Measurements from ENCODE around the gene VMAC. TPM values are rescaled to one million over a fixed set of nuclear protein-coding genes. Genes with fewer than 3 reads are reported as not detected.

The VMAC gene
- total and polyA plus RNA-seq, 9 of the 15 experiments (the other 6 are each of a cell fraction or from before 2014, with no cell fraction given): 0.03 to 3.4 (median 1.1) TPM

DNA sequence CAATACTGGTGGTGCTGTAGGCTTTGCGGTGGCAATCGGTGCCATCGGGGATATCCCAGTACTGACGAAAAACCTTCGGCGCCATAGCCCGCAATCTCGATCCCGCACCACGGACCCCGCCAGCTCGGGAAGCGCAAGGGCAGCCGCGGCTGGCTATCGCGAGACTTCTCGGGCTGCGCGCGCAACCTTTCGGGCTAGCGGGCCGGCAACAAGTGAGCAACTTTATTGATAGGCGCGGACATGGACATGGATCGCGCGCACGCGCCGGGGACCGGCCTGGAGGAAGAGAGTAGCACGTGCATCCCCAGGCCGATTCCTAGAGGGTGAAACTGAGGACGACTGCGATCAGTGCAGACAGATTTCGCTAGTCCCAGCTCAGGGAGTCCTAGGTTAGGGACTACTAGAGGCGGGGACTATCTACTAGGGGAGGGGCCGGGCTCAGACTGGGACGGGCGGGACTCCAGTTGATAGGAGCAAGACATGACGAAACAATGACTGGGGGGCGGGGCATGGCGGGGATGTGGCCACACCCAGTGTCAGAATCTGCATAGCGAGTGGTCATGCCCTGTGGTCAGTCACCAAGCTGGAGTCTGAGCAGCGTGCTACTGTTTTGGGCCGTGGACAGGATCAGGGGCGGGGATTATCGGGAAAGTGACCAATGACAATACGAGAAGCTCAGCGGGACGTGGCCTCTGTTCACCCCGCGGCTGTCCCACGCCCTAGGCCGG lies 884 bp upstream of the VMAC start, which contains the start of gene NDUFA11 (continued):
- TF ChIP-seq MAFG (tag; conservative IDR thresholded peaks at IDR 0.05): no peak
- TF ChIP-seq ZNF124 (CRISPR knock-in tag; IDR thresholded peaks at IDR 0.05): no peak
- peak; percentile 2; the same call in 1 of the 2 replicates for TF ChIP-seq GABPA (tag; conservative IDR thresholded peaks at IDR 0.05; ENCODE audit: low read depth)
- no peak for TF ChIP-seq ILK (tag; IDR thresholded peaks at IDR 0.05; ENCODE audit: borderline replicate concordance, low read depth)
- no peak for TF ChIP-seq ZNF41 (CRISPR knock-in tag; conservative IDR thresholded peaks at IDR 0.05)
- no peak for TF ChIP-seq HMG20A (CRISPR knock-in tag; conservative IDR thresholded peaks at IDR 0.05)
- TF ChIP-seq CAMTA2 (CRISPR knock-in tag; conservative IDR thresholded peaks at IDR 0.05): no peak
- TF ChIP-seq, protein P1, sequence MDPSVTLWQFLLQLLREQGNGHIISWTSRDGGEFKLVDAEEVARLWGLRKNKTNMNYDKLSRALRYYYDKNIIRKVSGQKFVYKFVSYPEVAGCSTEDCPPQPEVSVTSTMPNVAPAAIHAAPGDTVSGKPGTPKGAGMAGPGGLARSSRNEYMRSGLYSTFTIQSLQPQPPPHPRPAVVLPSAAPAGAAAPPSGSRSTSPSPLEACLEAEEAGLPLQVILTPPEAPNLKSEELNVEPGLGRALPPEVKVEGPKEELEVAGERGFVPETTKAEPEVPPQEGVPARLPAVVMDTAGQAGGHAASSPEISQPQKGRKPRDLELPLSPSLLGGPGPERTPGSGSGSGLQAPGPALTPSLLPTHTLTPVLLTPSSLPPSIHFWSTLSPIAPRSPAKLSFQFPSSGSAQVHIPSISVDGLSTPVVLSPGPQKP (CRISPR knock-in tag; IDR thresholded peaks at IDR 0.05): no peak
- TF ChIP-seq SRSF3 (IDR thresholded peaks at IDR 0.05; ENCODE audit: insufficient read depth, low read length): no peak
- TF ChIP-seq ZNF696 (CRISPR knock-in tag; conservative IDR thresholded peaks at IDR 0.05): no peak
- TF ChIP-seq, protein P2, sequence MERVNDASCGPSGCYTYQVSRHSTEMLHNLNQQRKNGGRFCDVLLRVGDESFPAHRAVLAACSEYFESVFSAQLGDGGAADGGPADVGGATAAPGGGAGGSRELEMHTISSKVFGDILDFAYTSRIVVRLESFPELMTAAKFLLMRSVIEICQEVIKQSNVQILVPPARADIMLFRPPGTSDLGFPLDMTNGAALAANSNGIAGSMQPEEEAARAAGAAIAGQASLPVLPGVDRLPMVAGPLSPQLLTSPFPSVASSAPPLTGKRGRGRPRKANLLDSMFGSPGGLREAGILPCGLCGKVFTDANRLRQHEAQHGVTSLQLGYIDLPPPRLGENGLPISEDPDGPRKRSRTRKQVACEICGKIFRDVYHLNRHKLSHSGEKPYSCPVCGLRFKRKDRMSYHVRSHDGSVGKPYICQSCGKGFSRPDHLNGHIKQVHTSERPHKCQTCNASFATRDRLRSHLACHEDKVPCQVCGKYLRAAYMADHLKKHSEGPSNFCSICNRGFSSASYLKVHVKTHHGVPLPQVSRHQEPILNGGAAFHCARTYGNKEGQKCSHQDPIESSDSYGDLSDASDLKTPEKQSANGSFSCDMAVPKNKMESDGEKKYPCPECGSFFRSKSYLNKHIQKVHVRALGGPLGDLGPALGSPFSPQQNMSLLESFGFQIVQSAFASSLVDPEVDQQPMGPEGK (CRISPR knock-in tag; IDR thresholded peaks at IDR 0.05; ENCODE audit: borderline replicate concordance): no peak
- TF ChIP-seq SIRT6 (IDR thresholded peaks at IDR 0.05; ENCODE audit: low read depth, low read length): no peak
- TF ChIP-seq CREBBP (IDR thresholded peaks at IDR 0.05; ENCODE audit: low read depth, low read length): no peak
- TF ChIP-seq ARNT (IDR thresholded peaks at IDR 0.05): peak; percentile 21 to 22; a peak in 2 of 4 replicates
- TF ChIP-seq CHD4 (IDR thresholded peaks at IDR 0.05; ENCODE audit: insufficient read depth, insufficient replicate concordance, low read depth, low read length, poor library complexity, severe bottlenecking): no peak
- TF ChIP-seq, protein P3, sequence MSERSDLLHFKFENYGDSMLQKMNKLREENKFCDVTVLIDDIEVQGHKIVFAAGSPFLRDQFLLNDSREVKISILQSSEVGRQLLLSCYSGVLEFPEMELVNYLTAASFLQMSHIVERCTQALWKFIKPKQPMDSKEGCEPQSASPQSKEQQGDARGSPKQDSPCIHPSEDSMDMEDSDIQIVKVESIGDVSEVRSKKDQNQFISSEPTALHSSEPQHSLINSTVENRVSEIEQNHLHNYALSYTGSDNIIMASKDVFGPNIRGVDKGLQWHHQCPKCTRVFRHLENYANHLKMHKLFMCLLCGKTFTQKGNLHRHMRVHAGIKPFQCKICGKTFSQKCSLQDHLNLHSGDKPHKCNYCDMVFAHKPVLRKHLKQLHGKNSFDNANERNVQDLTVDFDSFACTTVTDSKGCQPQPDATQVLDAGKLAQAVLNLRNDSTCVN (CRISPR knock-in tag; IDR thresholded peaks at IDR 0.05): no peak
- TF ChIP-seq, protein P4, sequence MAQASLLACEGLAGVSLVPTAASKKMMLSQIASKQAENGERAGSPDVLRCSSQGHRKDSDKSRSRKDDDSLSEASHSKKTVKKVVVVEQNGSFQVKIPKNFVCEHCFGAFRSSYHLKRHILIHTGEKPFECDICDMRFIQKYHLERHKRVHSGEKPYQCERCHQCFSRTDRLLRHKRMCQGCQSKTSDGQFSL (CRISPR knock-in tag; IDR thresholded peaks at IDR 0.05): no peak
- TF ChIP-seq, protein P4 (tag; IDR thresholded peaks at IDR 0.05): no peak
- TF ChIP-seq TCF3 (CRISPR knock-in tag; IDR thresholded peaks at IDR 0.05): peak; percentile 29
- TF ChIP-seq NFE2L1 (tag; IDR thresholded peaks at IDR 0.05; ENCODE audit: borderline replicate concordance, low read depth): no peak
- TF ChIP-seq, protein P5, sequence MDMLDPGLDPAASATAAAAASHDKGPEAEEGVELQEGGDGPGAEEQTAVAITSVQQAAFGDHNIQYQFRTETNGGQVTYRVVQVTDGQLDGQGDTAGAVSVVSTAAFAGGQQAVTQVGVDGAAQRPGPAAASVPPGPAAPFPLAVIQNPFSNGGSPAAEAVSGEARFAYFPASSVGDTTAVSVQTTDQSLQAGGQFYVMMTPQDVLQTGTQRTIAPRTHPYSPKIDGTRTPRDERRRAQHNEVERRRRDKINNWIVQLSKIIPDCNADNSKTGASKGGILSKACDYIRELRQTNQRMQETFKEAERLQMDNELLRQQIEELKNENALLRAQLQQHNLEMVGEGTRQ (CRISPR knock-in tag; IDR thresholded peaks at IDR 0.05): no peak; the same call in 1 of the 2 replicates
